CD4-positive, alpha-beta T cell (primary cell): ENCODE measurements around the gene CORIN. TPM values are rescaled to one million over a fixed set of nuclear protein-coding genes. Genes with fewer than 3 reads are reported as not detected.
A peak's percentile ranks its signal among the peaks of the same experiment; 100 is the strongest.

Source experiments
- ATAC-seq: fragments of 200-7000 bp; cut with Tn5 transposase; one replicate; pipeline ENCODE4 v1.10.0; 2022; ENCODE audit warnings: mild to moderate bottlenecking; ENCODE audit not compliant: poor library complexity
- CTCF ChIA-PET: fragments of 350-600 bp; sonication (Branson Sonifier 250); formaldehyde crosslinking; loops from one replicate; lab custom pipeline; 2021; ENCODE audit warnings: antibody characterized with exemption, inconsistent platforms; lab: Charles Lee
- POLR2A ChIA-PET: fragments of 350-600 bp; sonication (Branson Sonifier 250); formaldehyde crosslinking; loops from one replicate; lab custom pipeline; 2021; ENCODE audit warnings: antibody characterized with exemption, inconsistent platforms; lab: Charles Lee
- DNase-seq, 14 experiments: peaks; one replicate each; pipeline ENCODE4 v3.0.0-alpha.2; 2013 to 2020; ENCODE audit warnings: mixed read lengths in 2 of 14
- H3K27ac ChIP-seq, 2 donors: one replicate each; pipeline versions ENCODE4 v1.5.1 to v1.7.0; 2013; ENCODE audit warnings: low read length in 2 of 2, low read depth in 1 of 2, mild to moderate bottlenecking in 1 of 2
- H3K27me3 ChIP-seq, 2 experiments: 1 replicate in 1 of 2; 2 replicates in 1 of 2; pipeline versions ENCODE4 v1.6.1 to v1.7.0; 2013; ENCODE audit warnings: low read length in 2 of 2, control low read depth in 1 of 2, mild to moderate bottlenecking in 1 of 2, moderate library complexity in 1 of 2; ENCODE audit not compliant: insufficient read depth in 2 of 2, control insufficient read depth in 1 of 2
- H3K36me3 ChIP-seq: one replicate; pipeline ENCODE4 v1.6.1; 2013; ENCODE audit warnings: low read length, control low read depth; ENCODE audit not compliant: insufficient read depth
- H3K4me1 ChIP-seq: one replicate; pipeline ENCODE4 v1.6.1; 2013; ENCODE audit warnings: low read length, control low read depth; ENCODE audit not compliant: insufficient read depth
- H3K4me3 ChIP-seq: one replicate; pipeline ENCODE4 v1.5.1; 2013; ENCODE audit warnings: mild to moderate bottlenecking, low read length, moderate library complexity
- H3K9me3 ChIP-seq, 2 experiments: 1 replicate in 1 of 2; 2 replicates in 1 of 2; pipeline versions ENCODE4 v1.6.1 to v1.7.0; 2013; ENCODE audit warnings: low read length in 2 of 2, mild to moderate bottlenecking in 2 of 2, control low read depth in 1 of 2, moderate library complexity in 1 of 2; ENCODE audit not compliant: control insufficient read depth in 1 of 2, insufficient read depth in 1 of 2
- H3K27ac Mint-ChIP-seq: one replicate; pipeline ENCODE4 v1.8.0; 2020; ENCODE audit warnings: mixed read lengths
- H3K27me3 Mint-ChIP-seq: one replicate; pipeline ENCODE4 v1.8.0; 2021; ENCODE audit warnings: mixed read lengths
- H3K36me3 Mint-ChIP-seq: one replicate; pipeline ENCODE4 v1.8.0; 2021; ENCODE audit warnings: low read depth, mixed read lengths
- H3K4me1 Mint-ChIP-seq: one replicate; pipeline ENCODE4 v1.8.0; 2021; ENCODE audit warnings: low read depth, mixed read lengths
- H3K4me3 Mint-ChIP-seq: one replicate; pipeline ENCODE4 v1.8.0; 2020; ENCODE audit warnings: mild to moderate bottlenecking, mixed read lengths
- H3K9me3 Mint-ChIP-seq: one replicate; pipeline ENCODE4 v1.8.0; 2020; ENCODE audit warnings: mixed read lengths
- intact Hi-C, 2 experiments: fragments of 100-400 bp; cut with DNase I in 1 of 2; cut with micrococcal nuclease in 1 of 2; formaldehyde crosslinking; loops; one replicate each; pipeline versions ENCODE4 v1.15.1 to v1.9.0; 2023 to 2025; cut with DNase I, micrococcal nuclease
- total RNA-seq, 174 experiments: library from RNA in 2 of 174; stranded (reverse) in 2 of 174; gene quantifications; one replicate each; pipeline ENCODE4 v1.2.3 and lab custom pipeline; 2021 to 2026
- TF ChIP-seq, protein P1 (sequence below): fragments of 200-600 bp; IDR thresholded peaks from one replicate; pipeline ENCODE4 v1.8.0; 2022; ENCODE audit warnings: antibody characterized with exemption, mild to moderate bottlenecking

Gene CORIN
- total RNA-seq, 2 experiments from 2014 or later: 0.14 TPM; not detected in 1

- Mint-ChIP-seq H3K27ac (no peak overlapping the region), H3K36me3 (peaks cover 2% of the 10 kb centered on the region), H3K4me3 (peak overlapping the region; percentile 91), H3K4me1 (peaks cover 37% of the 10 kb centered on the region), H3K9me3 (no peaks in the 10 kb centered on the region), H3K27me3 (peaks cover 4% of the 10 kb centered on the region)
- TF ChIP-seq, protein P1, sequence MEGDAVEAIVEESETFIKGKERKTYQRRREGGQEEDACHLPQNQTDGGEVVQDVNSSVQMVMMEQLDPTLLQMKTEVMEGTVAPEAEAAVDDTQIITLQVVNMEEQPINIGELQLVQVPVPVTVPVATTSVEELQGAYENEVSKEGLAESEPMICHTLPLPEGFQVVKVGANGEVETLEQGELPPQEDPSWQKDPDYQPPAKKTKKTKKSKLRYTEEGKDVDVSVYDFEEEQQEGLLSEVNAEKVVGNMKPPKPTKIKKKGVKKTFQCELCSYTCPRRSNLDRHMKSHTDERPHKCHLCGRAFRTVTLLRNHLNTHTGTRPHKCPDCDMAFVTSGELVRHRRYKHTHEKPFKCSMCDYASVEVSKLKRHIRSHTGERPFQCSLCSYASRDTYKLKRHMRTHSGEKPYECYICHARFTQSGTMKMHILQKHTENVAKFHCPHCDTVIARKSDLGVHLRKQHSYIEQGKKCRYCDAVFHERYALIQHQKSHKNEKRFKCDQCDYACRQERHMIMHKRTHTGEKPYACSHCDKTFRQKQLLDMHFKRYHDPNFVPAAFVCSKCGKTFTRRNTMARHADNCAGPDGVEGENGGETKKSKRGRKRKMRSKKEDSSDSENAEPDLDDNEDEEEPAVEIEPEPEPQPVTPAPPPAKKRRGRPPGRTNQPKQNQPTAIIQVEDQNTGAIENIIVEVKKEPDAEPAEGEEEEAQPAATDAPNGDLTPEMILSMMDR: no peak
- Histone ChIP-seq H3K27ac (no peak overlapping the region), H3K4me3 (no peak overlapping the region), H3K36me3 (no peaks in the 10 kb centered on the region), H3K9me3 (no peaks in the 10 kb centered on the region), H3K4me1 (peaks cover 36% of the 10 kb centered on the region), H3K27me3 (no peaks in the 10 kb centered on the region)
- ATAC-seq: no peak
- POLR2A ChIA-PET: no interaction called here
- CTCF ChIA-PET: interaction anchor here (1.3 kb wide), 1 partner anchor 8 kb away, joined by 5 read pairs; no protein-coding TSS in a partner anchor
- DNase-seq: no peak
- intact Hi-C loops: loop anchor here in 1 of 2 experiments (5.0 kb wide), 1 partner anchor 141 kb away; no protein-coding TSS in a partner anchor
These were observed 578 bp upstream of the CORIN start for GRCh38 chr4:47838445-47838844.

GRCh38 chr4:47837094-47837907, 566 bp downstream of the CORIN start:
- Mint-ChIP-seq H3K9me3 (no peaks in the 10 kb centered on the region), H3K27ac (peak overlapping the region; percentile 51), H3K36me3 (no peaks in the 10 kb centered on the region), H3K4me1 (peaks cover 37% of the 10 kb centered on the region), H3K4me3 (peak overlapping the region; percentile 91), H3K27me3 (peaks cover 4% of the 10 kb centered on the region)
- Histone ChIP-seq H3K36me3 (no peaks in the 10 kb centered on the region), H3K9me3 (no peaks in the 10 kb centered on the region), H3K27me3 (no peaks in the 10 kb centered on the region), H3K4me3 (peak overlapping the region; percentile 74), H3K4me1 (peaks cover 36% of the 10 kb centered on the region), H3K27ac (no peak overlapping the region)
- ChIA-PET CTCF (interaction anchor here (0.8 to 1.1 kb wide), 5 partner anchors 9 to 287 kb away, joined by 3 to 5 read pairs (median 4); no protein-coding TSS in a partner anchor), POLR2A (interaction anchor here (0.5 to 1.7 kb wide), 5 partner anchors 10 to 262 kb away, joined by 3 to 7 read pairs (median 3); partner anchors contain the start of gene NFXL1)
- TF ChIP-seq, protein P1: no peak
- DNase-seq (peak in 13 of 14 experiments; percentile 14 to 68 (median 34)), ATAC-seq (peak; percentile 53)
- intact Hi-C loops: loop anchor here in 1 of 2 experiments (5.0 kb wide), 1 partner anchor 140 kb away; no protein-coding TSS in a partner anchor

- intact Hi-C loops: loop anchor here in 1 of 2 experiments (5.0 kb wide), 1 partner anchor 139 kb away; no protein-coding TSS in a partner anchor
- TF ChIP-seq, protein P1: peak; percentile 39
- Histone ChIP-seq H3K27ac (no peak overlapping the region), H3K36me3 (no peaks in the 10 kb centered on the region), H3K4me1 (peaks cover 36% of the 10 kb centered on the region), H3K9me3 (no peaks in the 10 kb centered on the region), H3K27me3 (no peaks in the 10 kb centered on the region), H3K4me3 (peak overlapping the region; percentile 74)
- Mint-ChIP-seq H3K4me3 (peak overlapping the region; percentile 91), H3K27me3 (peaks cover 9% of the 10 kb centered on the region), H3K36me3 (no peaks in the 10 kb centered on the region), H3K27ac (peak overlapping the region; percentile 51), H3K4me1 (peaks cover 37% of the 10 kb centered on the region), H3K9me3 (no peaks in the 10 kb centered on the region)
- DNase-seq (peak; percentile 21 to 68 (median 45)), ATAC-seq (peak; percentile 68)
- CTCF ChIA-PET: interaction anchor here (0.8 to 1.1 kb wide), 5 partner anchors 9 to 288 kb away, joined by 3 to 5 read pairs (median 4); no protein-coding TSS in a partner anchor
- POLR2A ChIA-PET: interaction anchor here (0.5 to 1.7 kb wide), 2 partner anchors 78 to 263 kb away, joined by 3 to 7 read pairs; partner anchors contain the start of gene NFXL1
These were observed 1.2 kb downstream of the CORIN start for GRCh38 chr4:47836641-47837093.
